WTC11 (cell line): Measurements from ENCODE around the gene IGF2BP1. TPM values are rescaled to one million over a fixed set of nuclear protein-coding genes. Genes with fewer than 3 reads are reported as not detected.
A peak's percentile ranks its signal among the peaks of the same experiment; 100 is the strongest.

Source experiments
- ATAC-seq: fragments of 200-7000 bp; cut with Tn5 transposase; 2 replicates; pipeline ENCODE4 v1.10.0; 2021; ENCODE audit warnings: mild to moderate bottlenecking, moderate library complexity
- CTCF ChIA-PET: fragments of 300-600 bp; sonication (Branson Sonifier 250); formaldehyde crosslinking; loops from one replicate; lab custom pipeline; 2021; ENCODE audit warnings: antibody characterized with exemption; lab: Charles Lee
- POLR2A ChIA-PET: fragments of 350-600 bp; sonication (Branson Sonifier 250); formaldehyde crosslinking; loops from one replicate; lab custom pipeline; 2021; ENCODE audit warnings: antibody characterized with exemption; lab: Charles Lee
- DNase-seq: peaks from one replicate; pipeline ENCODE4 v3.0.0; 2021; ENCODE audit warnings: low spot score
- H3K27ac Mint-ChIP-seq: 2 replicates; pipeline ENCODE4 v1.8.0; 2021; ENCODE audit warnings: mixed read lengths
- H3K27me3 Mint-ChIP-seq: 2 replicates; pipeline ENCODE4 v1.8.0; 2021; ENCODE audit warnings: low read depth, mild to moderate bottlenecking, moderate library complexity, mixed read lengths
- H3K36me3 Mint-ChIP-seq: 2 replicates; pipeline ENCODE4 v1.8.0; 2021; ENCODE audit warnings: mixed read lengths
- H3K4me1 Mint-ChIP-seq: 2 replicates; pipeline ENCODE4 v1.8.0; 2022; ENCODE audit warnings: mixed read lengths
- H3K4me3 Mint-ChIP-seq: 2 replicates; pipeline ENCODE4 v1.8.0; 2021; ENCODE audit warnings: mild to moderate bottlenecking, moderate library complexity, mixed read lengths
- H3K9me3 Mint-ChIP-seq: 2 replicates; pipeline ENCODE4 v1.8.0; 2021; ENCODE audit warnings: mixed read lengths
- CDX4 ChIP-seq: fragments of 250-450 bp; sonication (Bioruptor Pico); IDR thresholded peaks from 2 replicates; pipeline ENCODE4 v1.9.0; 2021; ENCODE audit warnings: moderate library complexity, mild to moderate bottlenecking, inconsistent platforms, borderline replicate concordance
- CREM ChIP-seq: sonication (generic); formaldehyde crosslinking; IDR thresholded peaks from 2 replicates; pipeline ENCODE4 v1.8.1; 2022; ENCODE audit warnings: mild to moderate bottlenecking, missing genetic modification reagents, moderate library complexity
- CTCF ChIP-seq: fragments of 200-600 bp; IDR thresholded peaks from 2 replicates; pipeline ENCODE4 v1.8.0; 2022; ENCODE audit warnings: antibody characterized with exemption
- E2F4 ChIP-seq: sonication (generic); formaldehyde crosslinking; IDR thresholded peaks from 2 replicates; pipeline ENCODE4 v1.8.1; 2022; ENCODE audit warnings: low read depth, mild to moderate bottlenecking, moderate library complexity, missing genetic modification reagents, borderline replicate concordance
- EMX1 ChIP-seq: fragments of 250-450 bp; sonication (Bioruptor Pico); IDR thresholded peaks from 2 replicates; pipeline ENCODE4 v1.8.0; 2021; ENCODE audit warnings: mild to moderate bottlenecking
- ETV6 ChIP-seq: sonication (generic); formaldehyde crosslinking; IDR thresholded peaks from 2 replicates; pipeline ENCODE4 v1.8.1; 2022; ENCODE audit warnings: mild to moderate bottlenecking, missing genetic modification reagents
- FOXJ3 ChIP-seq: sonication (generic); formaldehyde crosslinking; IDR thresholded peaks from 2 replicates; pipeline ENCODE4 v1.9.0; 2021; ENCODE audit warnings: missing genetic modification reagents, mild to moderate bottlenecking, borderline replicate concordance
- FOXP4 ChIP-seq: sonication (generic); formaldehyde crosslinking; IDR thresholded peaks from 2 replicates; pipeline ENCODE4 v1.8.0; 2022; ENCODE audit warnings: mild to moderate bottlenecking, missing genetic modification reagents
- GTF2I ChIP-seq: fragments of 250-450 bp; sonication (Bioruptor Pico); conservative IDR thresholded peaks from 2 replicates; pipeline ENCODE4 v1.4.0; 2021; ENCODE audit warnings: mild to moderate bottlenecking
- NFATC4 ChIP-seq: fragments of 250-450 bp; sonication (Bioruptor Pico); IDR thresholded peaks from 2 replicates; pipeline ENCODE4 v1.9.0; 2021; ENCODE audit warnings: mild to moderate bottlenecking
- NFE2L1 ChIP-seq: sonication (generic); formaldehyde crosslinking; IDR thresholded peaks from 2 replicates; pipeline ENCODE4 v1.8.1; 2023; ENCODE audit warnings: missing genetic modification reagents
- NFYB ChIP-seq: sonication (generic); formaldehyde crosslinking; conservative IDR thresholded peaks from 2 replicates; pipeline ENCODE4 v1.8.0; 2022; ENCODE audit warnings: low read depth, missing genetic modification reagents
- RELA ChIP-seq: sonication (generic); formaldehyde crosslinking; IDR thresholded peaks from 2 replicates; pipeline ENCODE4 v1.8.1; 2022; ENCODE audit warnings: missing genetic modification reagents, mild to moderate bottlenecking, borderline replicate concordance
- SMAD3 ChIP-seq: sonication (generic); formaldehyde crosslinking; IDR thresholded peaks from 2 replicates; pipeline ENCODE4 v1.8.0; 2022; ENCODE audit warnings: missing genetic modification reagents, mild to moderate bottlenecking, borderline replicate concordance
- SP1 ChIP-seq: sonication (generic); formaldehyde crosslinking; conservative IDR thresholded peaks from 2 replicates; pipeline ENCODE4 v1.8.1; 2022; ENCODE audit warnings: missing genetic modification reagents
- TEAD1 ChIP-seq: sonication (generic); formaldehyde crosslinking; IDR thresholded peaks from 2 replicates; pipeline ENCODE4 v1.8.0; 2022; ENCODE audit warnings: mild to moderate bottlenecking, missing genetic modification reagents
- TP53 ChIP-seq: sonication (generic); formaldehyde crosslinking; IDR thresholded peaks from 2 replicates; pipeline ENCODE4 v1.8.1; 2023; ENCODE audit warnings: mild to moderate bottlenecking, missing genetic modification reagents
- ZMAT4 ChIP-seq: fragments of 250-450 bp; sonication (Bioruptor Pico); IDR thresholded peaks from 2 replicates; pipeline ENCODE4 v1.9.0; 2021; ENCODE audit warnings: mild to moderate bottlenecking
- ZNF423 ChIP-seq: fragments of 250-450 bp; sonication (Bioruptor Pico); IDR thresholded peaks from 2 replicates; pipeline ENCODE4 v2.1.2; 2022; ENCODE audit warnings: mild to moderate bottlenecking, moderate library complexity
- total RNA-seq: library from RNA; stranded (reverse); gene quantifications from 3 replicates; pipeline ENCODE4 v1.2.3, GENCODE V29; 2021

The IGF2BP1 gene
- total RNA-seq, 1 experiment from 2014 or later, result 392 TPM

GRCh38 chr17:49029801-49030200 lies 32.6 kb downstream of the IGF2BP1 start (continued):
- TF ChIP-seq FOXP4 (CRISPR knock-in tag), result no peak
- no peak for TF ChIP-seq CDX4 (CRISPR knock-in tag)
- TF ChIP-seq EMX1 (CRISPR knock-in tag), result no peak
- TF ChIP-seq FOXJ3 (CRISPR knock-in tag), result no peak
- TF ChIP-seq NFYB (CRISPR knock-in tag), result no peak
- no peak for TF ChIP-seq ETV6 (CRISPR knock-in tag)
- no peak for TF ChIP-seq E2F4 (CRISPR knock-in tag)
- TF ChIP-seq RELA (CRISPR knock-in tag), result no peak
- TF ChIP-seq ZNF423 (CRISPR knock-in tag), result no peak
- no peak for TF ChIP-seq NFATC4 (CRISPR knock-in tag)

- POLR2A ChIA-PET, result interaction anchor here (1.0 to 2.4 kb wide), 6 partner anchors 9 to 140 kb away, joined by 3 to 14 read pairs (median 4); partner anchors contain the start of genes ATP5MC1 and IGF2BP1
- Mint-ChIP-seq H3K27me3 (no peaks in the 10 kb centered on the region), H3K27ac (peak overlapping the region; percentile 95), H3K4me1 (peaks cover 29% of the 10 kb centered on the region)
- TF ChIP-seq NFE2L1 (CRISPR knock-in tag) (no peak), ZMAT4 (CRISPR knock-in tag) (no peak), SP1 (0 out of 2 replicates have a peak, but pooled peaks have one; percentile 35), GTF2I (CRISPR knock-in tag) (no peak), CTCF (peak; percentile 73), TEAD1 (no peak), CREM (CRISPR knock-in tag) (no peak), SMAD3 (CRISPR knock-in tag) (no peak), TP53 (CRISPR knock-in tag) (no peak)
- TF ChIP-seq, all 79 proteins: peak for 2
- Mint-ChIP-seq H3K9me3 (no peaks in the 10 kb centered on the region), H3K4me3 (no peak overlapping the region), H3K36me3 (peaks cover 50% of the 10 kb centered on the region)
- DNase-seq (peak; percentile 46), ATAC-seq (peak; percentile 34)
- CTCF ChIA-PET, result interaction anchor here (0.5 to 8.1 kb wide), 37 partner anchors 8 to 1436 kb away, joined by 3 to 182 read pairs (median 6); partner anchors contain the start of genes ATP5MC1, IGF2BP1, SNF8 and UBE2Z
These were observed 35.1 kb downstream of the IGF2BP1 start for GRCh38 chr17:49031965-49032928.
